ENCODE results near the gene MAP3K9. TPM values are rescaled to one million over a fixed set of nuclear protein-coding genes. Genes with fewer than 3 reads are reported as not detected.

The MAP3K9 gene
- total and polyA plus RNA-seq, 12 donors = 0.37 to 2.4 (median 1.4) TPM

GRCh38 chr14:70830998-70831781 lies 21.9 kb upstream of the MAP3K9 start:
- Histone ChIP-seq H3K4me3 (no peak overlapping the region), H3K27me3 (no peaks in the 10 kb centered on the region), H3K9me3 (peaks cover 0 to 8% (median 0%) of the 10 kb centered on the region in 11 donors), H3K27ac (no peak overlapping the region), H3K4me1 (peaks cover 0 to 22% (median 12%) of the 10 kb centered on the region in 9 donors), H3K36me3 (no peaks in the 10 kb centered on the region)
- intact Hi-C loops (cut with DNase I) = loop anchor here in 2 of 10 donors (5.0 to 10.0 kb wide), 2 partner anchors 66 to 74 kb away; partner anchors contain the start of gene PCNX1 (in 1 of the 2)
- no peak for ATAC-seq
- no peak for DNase-seq
- TF ChIP-seq CTCF (IDR thresholded peaks at IDR 0.05) = no peak
- WGBS, 2 donors = 63 to 68% methylated on average over 5 of the region's 5 CpGs

- no peak for TF ChIP-seq CTCF (IDR thresholded peaks at IDR 0.05)
- Histone ChIP-seq H3K4me1 (peaks cover 0 to 21% (median 13%) of the 10 kb centered on the region in 9 donors), H3K27ac (no peak overlapping the region), H3K27me3 (peaks cover 0 to 4% (median 0%) of the 10 kb centered on the region in 7 donors), H3K36me3 (no peaks in the 10 kb centered on the region), H3K4me3 (no peak overlapping the region), H3K9me3 (no peaks in the 10 kb centered on the region)
- no peak for ATAC-seq
- 76 to 83% methylated on average over 3 of the region's 3 CpGs for WGBS, 2 donors
- intact Hi-C loops (cut with DNase I) = loop anchor here in 1 of 10 donors (10.0 kb wide), 1 partner anchor 67 kb away; no protein-coding TSS in a partner anchor
- DNase-seq = no peak
Measured at GRCh38 chr14:70828188-70828587, 18.9 kb upstream of the MAP3K9 start.

DNA sequence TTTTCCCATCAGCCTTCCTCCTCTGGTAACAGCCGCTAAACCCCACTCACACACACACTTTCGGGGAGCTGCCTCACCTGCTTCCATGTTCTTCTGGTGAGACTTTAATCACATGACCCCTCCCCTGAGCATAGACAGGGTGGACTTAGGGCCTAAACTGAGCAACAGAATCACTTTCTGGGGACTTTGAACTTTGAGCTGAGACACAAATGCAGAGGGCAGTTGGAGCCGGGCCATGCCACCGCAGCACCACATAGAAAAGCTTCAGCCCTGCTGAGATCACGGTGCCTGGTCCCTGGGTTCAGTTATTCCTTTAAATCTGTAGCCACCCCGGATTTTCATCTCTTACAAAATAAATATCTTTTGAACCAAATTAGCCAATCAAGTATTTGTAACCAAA lies 18.4 kb upstream of the MAP3K9 start:
- H3K27me3 ChIP-seq = peaks cover 0 to 8% (median 0%) of the 10 kb centered on the region in 7 donors
- ATAC-seq = no peak
- H3K36me3 ChIP-seq = no peaks in the 10 kb centered on the region
- intact Hi-C loops (cut with DNase I) = loop anchor here in 1 of 10 donors (10.0 kb wide), 1 partner anchor 67 kb away; no protein-coding TSS in a partner anchor
- no peak overlapping the region for H3K4me3 ChIP-seq
- no peaks in the 10 kb centered on the region for H3K9me3 ChIP-seq
- H3K4me1 ChIP-seq = peaks cover 0 to 21% (median 13%) of the 10 kb centered on the region in 9 donors
- WGBS, 2 donors = 88 to 89% methylated on average over 6 of the region's 6 CpGs
- DNase-seq = no peak
- TF ChIP-seq CTCF (IDR thresholded peaks at IDR 0.05) = no peak
- H3K27ac ChIP-seq = no peak overlapping the region

GRCh38 chr14:70827347-70827746 lies 18.0 kb upstream of the MAP3K9 start:
- H3K36me3 ChIP-seq = no peaks in the 10 kb centered on the region
- ATAC-seq (no peak), DNase-seq (no peak)
- TF ChIP-seq CTCF (IDR thresholded peaks at IDR 0.05) = peak in 1 of 9 donors; percentile 10
- H3K4me1 ChIP-seq = peaks cover 0 to 18% (median 11%) of the 10 kb centered on the region in 9 donors
- H3K27ac ChIP-seq = no peak overlapping the region
- no peaks in the 10 kb centered on the region for H3K9me3 ChIP-seq
- H3K4me3 ChIP-seq = no peak overlapping the region
- H3K27me3 ChIP-seq = peaks cover 0 to 9% (median 0%) of the 10 kb centered on the region in 7 donors
- intact Hi-C loops (cut with DNase I) = loop anchor here in 1 of 10 donors (10.0 kb wide), 1 partner anchor 67 kb away; no protein-coding TSS in a partner anchor

Data from heart right ventricle (tissue), 16 donors.